Measurements from ENCODE around the gene ZSCAN5A.

- TF ChIP-seq CTCF (IDR thresholded peaks at IDR 0.05), result peak; percentile 73
- TF ChIP-seq EZH2 (IDR thresholded peaks at IDR 0.05; ENCODE audit: borderline replicate concordance, insufficient read depth, low read depth, low read length, poor library complexity, severe bottlenecking), result no peak
These were observed 61.8 kb downstream of the ZSCAN5A start for GRCh38 chr19:56252699-56253422.

Measured in B cell (primary cell).